ENCODE measurements around the gene RAPGEF4. TPM values are rescaled to one million over a fixed set of nuclear protein-coding genes. Genes with fewer than 3 reads are reported as not detected.

The RAPGEF4 gene
- total and polyA plus RNA-seq, 9 of the 15 experiments (the other 6 are each of a cell fraction or from before 2014, with no cell fraction given) = 0.04 to 0.33 (median 0.13) TPM; not detected in 6

DNA sequence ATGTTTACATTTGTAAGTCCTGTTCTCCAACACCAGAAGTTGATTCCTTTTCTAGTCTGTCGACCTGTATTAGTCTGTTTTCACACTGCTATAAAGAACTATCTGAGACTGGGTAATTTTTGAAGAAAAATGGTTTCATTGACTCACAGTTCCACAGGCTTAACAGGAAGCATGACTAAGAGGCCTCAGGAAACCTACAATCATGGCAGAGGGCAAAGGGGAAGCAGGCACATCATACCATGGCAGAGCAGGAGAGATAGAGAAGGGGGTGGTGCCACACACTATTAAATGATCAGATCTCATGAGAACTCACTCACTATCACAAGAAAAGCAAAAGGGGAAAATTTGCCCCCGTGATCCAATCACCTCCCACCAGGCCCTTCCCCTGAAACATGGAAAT lies 227.2 kb downstream of the RAPGEF4 start:
- CTCF ChIA-PET (ENCODE audit: low intra/inter-chr PET ratio) = no interaction called here
- POLR2A ChIA-PET = no interaction called here
- 0% methylated on average over 2 of the region's 2 CpGs for WGBS (ENCODE audit: insufficient coverage, low coverage, missing lambda C conversion rate)
- no peaks in the 10 kb centered on the region for H3K9me1 ChIP-seq (ENCODE audit: control insufficient read depth, insufficient read depth, low read length)
- in situ Hi-C loops (cut with MboI) (no loop called here), intact Hi-C loops (cut with micrococcal nuclease) (no loop called here)
- no peaks in the 10 kb centered on the region for H3K79me2 ChIP-seq (ENCODE audit: control insufficient read depth, insufficient read depth, low read length)
- DNase-seq (ENCODE audit: extremely low read depth in 1 of 4, low spot score in 3 of 4) = no peak
- no TSS peak for BruUV-seq (replicated peaks)
- TF ChIP-seq FUS (optimal IDR thresholded peaks at IDR 0.05; ENCODE audit: low read depth, low read length) = no peak
- no peak for TF ChIP-seq FOXK2 (conservative IDR thresholded peaks at IDR 0.05 in 1 of 2, IDR thresholded peaks at IDR 0.05 in 1 of 2; ENCODE audit: low read depth in 2 of 2)
- no peak for TF ChIP-seq SREBF1 (IDR thresholded peaks at IDR 0.05; ENCODE audit: borderline replicate concordance, low read depth, low read length)
- no peak for TF ChIP-seq U2AF2 (optimal IDR thresholded peaks at IDR 0.05; ENCODE audit: low read depth, low read length)
- no peak for TF ChIP-seq LCOR (CRISPR knock-in tag; IDR thresholded peaks at IDR 0.05)
- no peak for TF ChIP-seq ZBED1 (IDR thresholded peaks at IDR 0.05)
- no peak for TF ChIP-seq RBM39 (optimal IDR thresholded peaks at IDR 0.05; ENCODE audit: low read depth, low read length)
- TF ChIP-seq SMARCB1 (IDR thresholded peaks at IDR 0.05; ENCODE audit: insufficient read length, low read depth) = no peak
- TF ChIP-seq ZNF146 (CRISPR knock-in tag; IDR thresholded peaks at IDR 0.05; ENCODE audit: unreplicated experiment) = no peak
- no peak overlapping the region for H3K27ac ChIP-seq (ENCODE audit: extremely low read depth, low read depth, low read length)
- FAIRE-seq = no peak
- no peak overlapping the region for H3K9ac ChIP-seq (ENCODE audit: insufficient read depth in 1 of 2, low read depth in 2 of 2, low read length in 2 of 2)
- peaks cover 12 to 22% of the 10 kb centered on the region in 2 experiments for H3K27me3 ChIP-seq (ENCODE audit: control insufficient read depth in 2 of 2, insufficient read depth in 2 of 2, low read length in 2 of 2)
- no peak overlapping the region for H3K4me2 ChIP-seq (ENCODE audit: insufficient read depth, low read length)
- no peak overlapping the region for H3K4me3 ChIP-seq
- H3K4me1 ChIP-seq (replicated peaks in 1 of 2; ENCODE audit: control insufficient read depth in 2 of 2, insufficient read depth in 2 of 2, low read length in 2 of 2) = no peaks in the 10 kb centered on the region
- no peaks in the 10 kb centered on the region for H4K20me1 ChIP-seq (replicated peaks; ENCODE audit: control insufficient read depth, insufficient read depth, low read length)
- no peak for ATAC-seq
- H3K9me3 ChIP-seq (replicated peaks; ENCODE audit: control insufficient read depth, insufficient read depth, low read depth, low read length) = no peaks in the 10 kb centered on the region
- no peaks in the 10 kb centered on the region for H3K36me3 ChIP-seq (ENCODE audit: control insufficient read depth, insufficient read depth, low read length)
- H2AFZ ChIP-seq (ENCODE audit: low read depth, low read length) = no peak overlapping the region

All from K562 (cell line).